Anterior cingulate cortex (tissue), 58 donors: ENCODE measurements around the gene SMAD7.

Experiments
- DNase-seq, 58 donors: peaks; one replicate each; lab custom pipeline; 2025; lab: John Stamatoyannopoulos, UW

The SMAD7 gene

GRCh38 chr18:48987821-48988220 is 37.1 kb upstream of the SMAD7 start:
- DNase-seq: no peak

GRCh38 chr18:48986851-48987761 is 36.3 kb upstream of the SMAD7 start:
- DNase-seq: no peak

DNA sequence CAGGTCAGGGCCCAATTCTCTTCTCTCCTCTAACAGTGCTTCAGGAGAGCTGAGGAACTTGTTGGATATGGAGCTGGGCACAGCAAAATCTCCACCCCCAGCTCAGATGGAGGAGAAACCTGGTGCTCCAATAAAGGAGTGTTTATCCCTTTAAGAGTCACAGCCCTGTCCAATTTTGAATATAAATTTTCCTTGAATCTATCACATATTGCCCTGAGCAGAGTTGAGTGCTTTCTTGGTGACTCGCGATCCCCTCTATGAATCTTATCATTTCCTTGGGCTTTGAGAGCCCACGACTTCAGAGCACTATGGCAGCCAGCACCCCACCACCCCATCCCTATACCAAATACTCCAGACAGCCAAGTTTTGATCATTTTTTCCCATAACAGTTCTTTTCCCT is 34.4 kb upstream of the SMAD7 start:
- DNase-seq: no peak

DNA sequence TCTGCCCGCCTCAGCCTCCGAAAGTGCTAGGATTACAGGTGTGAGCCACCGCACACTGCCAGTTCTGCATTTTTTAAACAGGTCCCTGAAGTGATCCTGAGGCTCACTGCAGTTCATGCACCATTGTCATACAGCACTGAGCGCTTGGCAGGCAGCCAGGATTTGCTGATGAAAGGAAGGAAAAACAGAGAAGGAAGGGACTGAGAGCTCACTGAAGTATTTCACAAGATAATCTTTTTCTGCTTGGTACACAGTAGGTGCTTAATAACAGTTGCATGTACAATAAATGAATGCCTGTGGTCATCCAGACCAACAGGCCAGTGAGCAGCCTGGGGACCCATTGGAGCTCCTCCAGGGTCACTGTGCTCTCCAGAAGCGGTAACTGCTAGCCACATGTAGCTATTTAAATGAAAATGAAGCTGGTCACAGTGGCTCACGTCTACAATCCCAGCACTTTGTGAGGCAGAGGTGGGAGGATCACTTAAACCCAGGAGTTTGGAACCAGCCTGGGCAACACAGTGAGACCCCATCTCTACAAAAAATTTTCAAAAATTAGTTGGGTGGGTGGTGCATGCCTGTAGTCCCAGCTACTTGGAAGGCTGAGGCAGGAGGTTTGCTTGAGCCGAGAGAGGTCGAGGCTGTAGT is 33.1 kb upstream of the SMAD7 start:
- peak in 5 of 58 donors; percentile 4 to 65 (median 25) for DNase-seq

DNA sequence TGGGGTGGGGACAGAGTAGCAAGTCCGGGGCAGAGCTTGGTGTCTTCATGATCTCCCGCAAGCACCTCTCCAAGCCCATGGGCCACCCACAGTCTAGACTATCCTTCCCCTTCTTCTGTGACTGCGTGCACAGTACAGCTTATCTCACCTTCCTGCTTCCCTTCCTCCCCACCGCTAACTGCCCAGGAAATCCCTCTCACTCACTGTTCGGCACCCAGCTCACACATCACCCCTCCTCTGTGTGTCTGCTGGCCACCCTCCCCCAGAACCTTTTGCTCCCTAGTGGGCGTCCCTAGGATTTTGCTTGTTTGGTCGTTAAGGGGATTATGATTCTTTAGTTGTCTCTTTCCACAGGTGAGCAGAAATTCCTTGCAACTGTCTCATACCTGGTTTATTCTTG is 31.5 kb upstream of the SMAD7 start:
- no peak for DNase-seq

- DNase-seq: no peak
Observed at GRCh38 chr18:48979944-48980890, 29.5 kb upstream of the SMAD7 start.

DNA sequence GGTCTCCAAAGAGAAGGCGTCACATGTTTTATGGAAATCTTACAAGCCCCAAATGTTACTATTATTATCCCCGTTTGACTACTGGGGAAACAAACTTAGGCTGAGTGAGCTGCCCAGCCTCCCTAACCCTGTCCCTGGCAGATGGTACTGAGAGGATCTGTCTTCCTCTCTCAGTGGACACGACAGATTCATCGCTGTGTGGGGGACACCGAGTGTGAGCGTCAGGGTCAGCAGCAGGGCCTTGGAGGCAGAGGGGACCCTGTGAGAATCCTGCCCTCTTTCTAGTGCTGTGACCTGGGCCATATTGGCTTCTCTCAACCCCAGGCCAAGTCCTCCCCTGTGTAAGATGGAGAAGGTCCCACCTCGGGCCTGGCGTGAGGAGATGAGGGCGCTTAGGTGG is 27.1 kb upstream of the SMAD7 start:
- DNase-seq: no peak

GRCh38 chr18:48975817-48976649 is 25.3 kb upstream of the SMAD7 start:
- peak in 13 of 58 donors; percentile 14 to 56 (median 28) for DNase-seq

DNA sequence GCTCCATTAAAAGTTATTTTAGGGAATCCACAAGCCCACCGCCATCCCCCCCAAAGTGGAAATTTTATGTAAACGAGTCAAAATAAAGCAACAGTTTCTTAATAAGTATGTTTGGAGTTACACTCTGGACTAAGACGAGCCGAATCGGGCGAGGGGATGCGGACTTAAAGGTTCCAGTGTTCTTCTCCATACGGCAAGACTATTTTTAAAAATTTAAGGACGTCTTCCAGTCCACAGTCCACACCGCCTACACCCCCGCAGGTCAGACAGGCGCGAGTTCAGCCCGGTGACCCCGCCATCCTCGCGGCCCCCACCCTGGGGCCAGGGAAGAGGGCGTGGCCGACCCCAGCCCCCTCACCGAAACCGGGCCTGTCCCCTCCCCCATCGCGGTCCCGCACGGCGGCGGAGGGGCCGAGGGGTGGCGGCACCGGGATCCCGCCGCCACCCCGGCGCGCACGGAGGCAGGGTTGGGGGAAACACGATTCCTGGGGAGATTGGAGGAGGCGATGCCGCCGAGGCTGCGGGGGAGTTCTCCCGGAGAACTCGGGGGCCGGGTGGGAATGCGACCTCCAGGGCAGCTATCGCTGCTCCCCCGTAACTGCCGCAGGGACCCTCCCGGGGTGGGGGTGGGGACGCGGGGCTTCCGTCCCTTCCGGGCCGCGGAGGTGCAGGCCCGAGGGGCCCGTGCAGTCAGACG is 24.5 kb upstream of the SMAD7 start:
- DNase-seq: peak in 5 of 58 donors; percentile 13 to 64 (median 16)

DNA sequence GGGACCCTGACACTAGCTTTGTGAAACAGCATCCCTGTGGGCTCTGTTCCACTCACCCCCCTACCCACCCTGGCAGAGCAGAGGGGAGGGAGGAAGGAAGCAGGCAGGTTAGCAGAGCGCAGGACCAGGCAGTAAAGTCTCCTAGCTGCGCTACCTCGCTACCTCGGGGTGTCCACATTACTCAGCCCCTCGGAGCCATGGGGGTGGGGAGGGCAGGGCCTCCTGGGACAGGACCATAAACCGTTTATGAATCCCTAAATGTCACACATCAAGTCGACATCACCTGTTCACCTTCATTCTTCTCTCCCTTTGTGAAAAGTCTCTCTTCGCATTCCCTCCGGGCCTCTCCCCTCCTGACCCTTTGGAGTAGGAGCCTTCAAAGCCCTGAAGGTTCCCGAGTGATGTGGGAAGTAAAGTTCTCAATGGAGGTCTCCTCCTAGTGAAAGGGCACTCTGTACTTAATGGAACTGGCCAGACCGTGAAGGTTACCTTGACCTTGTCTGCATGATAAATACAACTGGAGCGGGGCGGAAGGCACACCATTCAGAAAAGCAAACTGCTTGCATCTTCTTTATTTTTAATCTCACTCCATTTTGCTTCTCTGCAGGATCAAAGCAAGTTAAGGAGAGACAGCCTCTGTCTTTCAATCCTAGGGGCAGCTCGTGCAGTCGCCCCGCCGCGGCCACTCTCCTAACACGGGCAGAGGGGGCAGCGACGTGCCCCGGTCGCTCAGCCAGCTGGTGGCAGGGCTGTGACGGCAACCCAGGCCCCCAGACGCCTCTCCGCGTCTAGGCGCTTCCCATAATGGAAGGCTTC is 23.7 kb upstream of the SMAD7 start:
- DNase-seq: peak in 2 of 58 donors; percentile 10 to 16

DNA sequence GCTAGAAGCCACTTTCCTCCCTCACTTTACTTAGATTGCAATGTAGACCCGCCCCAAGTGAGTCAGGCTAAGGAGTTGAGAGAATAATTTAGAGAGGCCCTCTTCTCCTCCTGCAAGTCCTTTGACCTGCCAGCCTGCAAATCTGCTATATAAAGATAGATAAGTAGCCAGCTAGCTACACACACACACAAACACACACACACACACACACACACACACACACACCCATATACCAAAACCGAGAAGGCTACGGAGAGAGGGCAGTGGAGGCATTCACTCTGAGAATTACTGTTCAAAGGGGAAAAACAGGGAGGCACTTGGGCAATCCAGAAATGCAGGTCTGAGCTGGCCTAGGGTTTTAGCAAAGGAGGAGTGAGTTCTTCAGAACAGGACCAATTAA is 23.0 kb upstream of the SMAD7 start:
- no peak for DNase-seq

- DNase-seq: no peak
Observed at GRCh38 chr18:48968412-48969215, 17.8 kb upstream of the SMAD7 start.

GRCh38 chr18:48967545-48967944 is 16.8 kb upstream of the SMAD7 start:
- no peak for DNase-seq

DNA sequence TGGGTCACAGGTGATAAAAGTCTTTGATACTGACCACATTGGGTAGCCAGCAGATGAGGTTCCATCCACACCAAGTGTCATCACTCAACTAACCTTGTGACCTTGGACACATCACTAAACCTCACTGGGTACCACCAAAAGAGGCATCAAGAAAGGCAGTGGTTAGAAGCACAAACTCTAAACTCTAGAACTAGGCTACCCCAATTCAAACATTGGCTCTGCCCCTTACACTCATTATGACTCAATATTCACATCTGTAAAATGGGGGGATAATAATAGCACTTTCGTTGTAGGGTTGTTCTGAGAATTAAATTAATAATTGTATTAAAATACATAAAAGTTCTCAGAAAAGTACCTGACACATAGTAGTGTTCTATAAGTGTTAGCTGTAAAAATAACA is 15.8 kb upstream of the SMAD7 start:
- DNase-seq: no peak

- DNase-seq: no peak
Observed at GRCh38 chr18:48963586-48964470, 13.1 kb upstream of the SMAD7 start.

- DNase-seq: no peak
Observed at GRCh38 chr18:48962994-48963561, 12.3 kb upstream of the SMAD7 start.
